Measurements from ENCODE around the gene ENTPD7.

The ENTPD7 gene

DNA sequence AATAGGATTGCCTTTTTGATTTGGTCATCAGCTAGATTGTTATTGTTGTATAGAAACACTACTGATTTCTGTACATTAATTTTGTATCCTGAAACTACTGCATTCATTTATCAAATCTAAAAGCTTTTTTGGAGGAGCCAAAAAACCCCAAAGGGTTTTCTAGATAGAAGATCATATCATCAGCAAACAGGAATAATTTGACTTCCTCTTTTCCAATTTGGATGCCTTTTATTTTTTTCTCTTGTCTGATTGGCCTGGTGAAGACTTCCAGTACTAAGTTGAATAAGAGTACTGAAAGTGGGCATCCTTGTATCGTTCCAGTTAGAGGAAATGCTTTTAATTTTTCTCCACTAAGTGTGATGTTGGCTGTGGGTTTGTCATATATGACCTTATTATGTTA is 10.6 kb upstream of the ENTPD7 start:
- DNase-seq: no peak

DNA sequence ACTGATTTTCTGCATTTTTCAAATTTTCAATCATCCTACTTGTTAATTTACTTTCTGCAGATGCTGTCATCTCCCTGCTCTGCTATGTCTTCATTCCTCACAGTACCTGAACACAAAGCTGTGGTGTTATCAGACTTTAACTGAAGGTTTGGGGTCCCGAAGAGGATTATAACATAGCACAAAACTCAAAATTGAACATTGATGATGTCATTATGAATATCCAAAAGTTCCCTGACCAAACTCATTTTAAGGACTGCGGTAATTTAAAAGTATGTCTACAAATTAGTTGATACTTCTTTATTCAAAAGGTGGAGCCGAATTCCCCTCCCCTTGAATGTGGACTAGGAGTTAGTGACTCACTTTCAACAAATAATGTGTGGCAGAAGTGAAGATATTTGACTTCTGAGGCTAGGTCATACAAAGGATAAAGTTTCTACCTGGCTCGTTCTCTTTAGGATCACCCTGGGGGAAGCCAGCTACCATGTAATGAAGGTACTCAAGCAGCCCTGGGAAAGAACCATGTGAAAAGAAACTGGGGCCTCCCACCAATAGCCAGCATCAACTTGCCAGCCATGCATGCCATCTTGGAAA is 6.4 kb upstream of the ENTPD7 start:
- DNase-seq: no peak

DNA sequence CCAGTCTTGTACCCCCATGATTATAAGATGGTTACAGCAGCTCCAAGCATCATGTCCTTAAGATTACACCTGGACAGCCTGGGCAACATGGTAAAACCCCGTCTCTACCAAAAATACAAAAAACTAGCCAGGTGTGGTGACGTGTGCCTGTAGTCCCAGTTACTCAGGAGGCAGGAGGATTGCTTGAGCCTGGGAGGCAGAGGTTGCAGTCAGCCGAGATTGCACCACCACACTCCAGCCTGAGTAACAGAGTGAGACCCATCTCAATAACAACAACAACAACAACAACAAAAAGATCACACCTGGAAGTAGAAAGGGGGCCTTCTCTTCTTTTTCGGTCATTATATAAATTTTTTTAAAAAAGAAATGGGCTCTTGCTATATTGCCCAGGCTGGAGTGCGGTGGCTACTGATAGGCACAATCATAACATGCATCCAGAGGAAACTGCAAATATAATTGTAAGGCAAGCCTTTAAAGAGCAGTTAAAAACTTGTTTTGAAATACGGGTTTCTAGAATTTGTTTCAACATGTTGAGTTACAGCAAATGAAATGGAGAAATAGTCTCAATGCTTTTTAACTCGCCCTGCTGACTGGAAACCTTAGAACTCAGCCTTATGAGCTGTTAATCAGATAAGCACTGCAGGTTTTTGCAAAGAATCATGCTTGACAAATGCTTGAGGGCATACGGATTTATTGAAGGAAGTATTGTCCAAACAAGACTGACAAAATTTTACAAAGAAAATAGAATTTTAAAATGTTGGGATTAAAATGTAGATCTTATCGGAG is 4.7 kb upstream of the ENTPD7 start:
- DNase-seq: no peak

GRCh38 chr10:99656199-99657064 is 2.9 kb upstream of the ENTPD7 start:
- DNase-seq: no peak

DNA sequence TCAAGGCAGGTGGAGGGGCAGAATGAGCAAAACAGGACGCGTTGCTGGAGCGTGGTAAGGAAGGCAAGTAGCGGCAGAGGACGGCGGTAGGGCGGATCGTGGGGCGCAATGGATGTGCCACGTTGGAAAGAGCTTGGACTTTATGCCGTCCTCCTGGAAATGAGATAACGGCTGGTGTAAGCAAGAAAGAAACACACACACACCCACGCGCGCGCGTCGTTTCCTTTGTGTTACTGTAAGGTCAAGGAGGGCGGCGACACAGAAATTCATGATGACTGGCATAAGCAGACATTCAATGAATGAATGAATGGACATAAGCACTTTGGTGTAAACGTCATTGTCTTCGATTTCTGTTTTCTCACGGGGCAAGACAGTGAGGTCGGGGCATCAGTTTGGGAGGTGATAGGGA is 683 bp upstream of the ENTPD7 start:
- DNase-seq: peak; percentile 63

DNA sequence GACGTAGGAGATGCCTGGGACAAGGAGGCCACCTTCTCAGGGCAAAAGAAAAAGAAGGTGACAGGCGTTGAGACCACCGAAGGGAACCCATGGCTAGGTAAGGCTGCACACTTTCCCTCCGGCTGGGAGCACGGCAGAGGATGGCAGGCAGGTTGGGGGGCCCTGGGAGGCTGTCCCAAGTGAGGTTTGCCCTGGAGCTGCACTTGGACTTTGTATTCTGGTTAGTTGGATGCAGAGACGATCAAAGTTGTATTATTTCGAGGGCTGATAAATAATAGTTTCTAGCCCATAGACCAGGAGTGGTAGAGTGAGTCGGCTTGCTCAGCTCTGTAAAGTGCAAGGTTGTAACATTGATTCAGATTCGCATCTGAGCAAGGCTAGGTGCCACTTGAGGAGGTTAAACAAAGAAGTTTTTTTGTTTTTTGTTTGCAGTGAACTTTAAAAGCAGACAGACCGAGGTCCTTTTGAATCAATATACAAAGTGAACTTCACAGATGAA is 608 bp downstream of the ENTPD7 start:
- DNase-seq: no peak

GRCh38 chr10:99660662-99661376 is 1.5 kb downstream of the ENTPD7 start:
- no peak for DNase-seq

GRCh38 chr10:99661377-99661763 is 2.1 kb downstream of the ENTPD7 start:
- no peak for DNase-seq

- no peak for DNase-seq
Measured at GRCh38 chr10:99665304-99665703, 6.0 kb downstream of the ENTPD7 start.

GRCh38 chr10:99667108-99667751 is 7.9 kb downstream of the ENTPD7 start:
- no peak for DNase-seq

DNA sequence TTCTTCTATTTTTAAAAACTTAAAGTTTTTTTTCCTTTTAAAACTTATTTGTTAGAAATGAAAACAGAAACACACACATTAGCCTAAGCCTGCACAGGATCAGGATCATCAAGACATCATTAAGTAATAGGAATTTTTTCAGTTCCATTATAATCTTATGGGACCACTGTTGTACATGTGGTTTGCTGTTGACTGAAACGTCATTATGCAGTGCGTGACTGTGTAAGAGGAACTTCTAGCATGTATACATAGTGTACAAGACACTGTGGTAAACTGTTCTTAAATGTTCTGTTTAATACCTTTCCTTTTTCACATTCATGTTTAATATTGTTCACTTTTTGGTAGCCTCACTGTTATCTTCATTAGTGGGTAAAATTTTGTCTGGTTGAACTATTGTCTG is 12.1 kb downstream of the ENTPD7 start:
- no peak for DNase-seq

- DNase-seq: no peak
Measured at GRCh38 chr10:99672884-99673283, 13.6 kb downstream of the ENTPD7 start.

DNA sequence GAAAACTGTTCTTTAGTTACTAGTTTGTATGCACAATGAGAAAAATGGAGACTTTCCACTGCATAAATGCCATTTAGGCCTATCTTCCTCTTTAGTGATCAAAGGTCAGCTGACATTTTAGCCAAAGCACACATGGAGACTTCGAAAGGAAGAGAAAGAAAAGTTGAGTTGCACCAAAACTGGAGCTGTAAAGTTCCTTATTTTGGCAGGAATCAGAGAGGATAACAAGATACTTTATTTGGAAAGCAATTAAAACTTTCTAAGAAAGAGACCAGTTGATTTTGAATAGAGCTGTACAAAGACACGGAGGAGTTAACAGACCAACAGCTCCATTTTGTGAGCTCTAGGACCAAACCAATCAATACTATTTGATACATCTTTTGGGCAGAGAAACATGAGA is 14.2 kb downstream of the ENTPD7 start:
- DNase-seq: no peak

- no peak for DNase-seq
Measured at GRCh38 chr10:99674762-99675161, 15.5 kb downstream of the ENTPD7 start.

DNA sequence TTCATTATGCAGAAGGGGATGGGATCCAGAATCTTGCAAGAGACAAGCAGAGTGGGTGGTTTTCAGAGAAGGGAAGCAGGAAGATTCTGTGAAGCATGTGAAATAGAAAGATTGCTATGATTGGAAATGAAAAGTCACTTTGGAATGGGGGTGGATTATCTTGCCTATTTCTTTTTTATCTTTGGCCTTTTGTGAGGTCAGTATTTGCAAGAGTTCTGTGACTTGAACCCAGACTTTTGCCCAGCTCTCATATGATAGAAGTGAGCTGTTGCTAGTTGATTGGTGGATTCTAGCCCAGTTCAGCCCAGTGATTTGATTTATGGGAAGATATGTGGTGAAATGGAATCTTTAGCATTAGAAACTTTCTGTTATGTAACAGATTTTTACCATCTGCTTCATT is 17.1 kb downstream of the ENTPD7 start:
- no peak for DNase-seq

- DNase-seq: no peak
Measured at GRCh38 chr10:99676895-99677294, 17.6 kb downstream of the ENTPD7 start.

DNA sequence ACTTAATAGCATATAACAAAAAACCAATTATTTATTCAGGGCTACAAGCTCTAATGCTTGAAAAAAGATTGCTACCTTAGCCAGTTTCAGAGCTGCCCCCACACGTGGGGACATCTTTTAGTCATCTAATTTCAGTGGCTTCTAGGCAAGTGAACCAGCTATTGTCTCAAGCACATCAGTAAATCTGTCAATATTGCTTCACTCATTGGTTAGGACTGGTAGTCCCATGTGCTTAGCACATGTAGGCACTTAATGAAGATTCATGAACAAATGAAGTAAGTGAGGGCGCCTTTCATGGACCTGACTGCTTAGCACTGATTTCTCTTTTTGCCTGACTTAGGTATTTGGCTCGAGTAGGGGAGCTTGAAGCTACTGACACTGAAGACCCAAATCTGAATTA is 19.6 kb downstream of the ENTPD7 start:
- DNase-seq: no peak

- no peak for DNase-seq
Measured at GRCh38 chr10:99681553-99681952, 22.2 kb downstream of the ENTPD7 start.

GRCh38 chr10:99682032-99682431 is 22.7 kb downstream of the ENTPD7 start:
- DNase-seq: no peak

DNA sequence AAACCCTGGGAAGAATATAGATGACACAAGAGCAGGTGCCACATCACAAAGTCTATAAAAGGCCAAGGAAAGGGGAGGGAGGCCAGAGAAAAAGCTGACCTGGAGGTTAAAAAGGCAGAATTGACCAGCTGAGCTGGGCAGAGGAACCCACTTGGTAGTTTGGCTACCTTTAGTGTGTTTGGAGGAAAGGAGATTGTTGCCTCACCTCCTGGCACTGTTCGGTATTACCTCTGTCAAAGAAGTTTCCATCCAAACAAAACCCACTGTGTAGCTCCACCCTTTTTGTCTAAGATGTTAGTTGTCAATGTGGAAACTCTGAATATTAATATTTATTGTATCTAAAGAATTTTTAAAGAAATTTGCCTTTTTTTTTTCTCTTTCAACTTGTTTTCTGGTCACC is 23.4 kb downstream of the ENTPD7 start:
- DNase-seq: no peak

DNA sequence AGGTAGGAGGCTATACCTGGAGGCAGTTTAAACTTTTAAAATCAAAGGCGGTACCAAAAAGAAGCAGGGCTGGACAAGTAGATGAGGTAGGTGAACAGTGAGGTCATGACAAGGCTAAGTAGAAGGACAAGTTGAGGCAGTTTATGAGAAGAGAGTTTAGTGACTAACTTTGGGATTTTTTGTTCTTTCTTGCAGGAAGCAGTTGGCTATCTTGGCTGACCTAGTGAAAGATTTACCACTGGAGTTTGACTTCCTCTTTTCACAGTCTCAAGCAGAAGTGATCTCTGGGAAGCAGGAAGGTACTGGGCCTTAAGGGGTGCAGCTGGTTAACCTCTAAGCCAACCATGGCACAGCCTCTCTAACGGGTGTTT is 26.3 kb downstream of the ENTPD7 start:
- no peak for DNase-seq

DNA sequence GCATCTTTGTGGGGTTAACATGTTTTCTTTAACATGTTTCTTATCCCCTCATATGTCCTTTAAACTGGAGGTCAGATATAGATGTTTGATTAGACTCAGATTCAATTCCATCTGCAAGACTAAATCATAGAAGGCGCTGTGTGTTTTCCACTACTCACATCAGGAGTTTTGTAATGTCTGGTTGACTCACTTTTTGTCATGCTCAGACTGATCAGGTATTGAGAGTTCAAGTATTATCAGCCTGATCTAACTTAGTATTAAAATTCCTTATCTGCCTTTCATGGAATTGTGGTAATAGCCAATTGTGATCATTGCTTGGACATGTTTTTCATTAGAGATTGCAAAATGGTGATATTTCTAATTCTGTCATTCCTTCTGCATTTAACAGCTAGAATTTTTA is 30.2 kb downstream of the ENTPD7 start:
- no peak for DNase-seq

All from stimulated activated CD4-positive, alpha-beta T cell treated with anti-CD3 and anti-CD28 coated beads, Interleukin-12 subunit alpha, Interleukin-12 subunit beta, amount 100 ng/mL, for 4 hours (primary cell).